Body of pancreas (tissue), 4 donors: Measurements from ENCODE around the gene PCDH9. TPM values are rescaled to one million over a fixed set of nuclear protein-coding genes. Genes with fewer than 3 reads are reported as not detected.

Source experiments
- ATAC-seq: fragments of 150-250 bp; one replicate; pipeline ENCODE4 v1.9.1; 2016
- DNase-seq, 4 donors: peaks; one replicate each; pipeline ENCODE4 v3.0.0-alpha.2; 2019
- H3K27ac ChIP-seq, 4 donors: fragments of 200-600 bp; sonication (generic); 1 replicate in 3 of 4; 2 replicates in 1 of 4; pipeline versions ENCODE4 v1.5.1 to v1.6.1; 2016 to 2019; ENCODE audit warnings: mild to moderate bottlenecking in 1 of 4, mixed read lengths in 1 of 4, moderate library complexity in 1 of 4
- H3K27me3 ChIP-seq, 2 donors: fragments of 200-600 bp; sonication (generic); one replicate each; pipeline ENCODE4 v1.6.0; 2016; ENCODE audit warnings: mild to moderate bottlenecking in 1 of 2
- H3K36me3 ChIP-seq, 2 donors: fragments of 200-600 bp; sonication (generic); replicated peaks in 1 of 2; 2 replicates each; pipeline ENCODE4 v1.5.1; 2016; ENCODE audit warnings: low read depth in 2 of 2; ENCODE audit not compliant: insufficient read depth in 1 of 2
- H3K4me1 ChIP-seq: fragments of 200-600 bp; sonication (generic); one replicate; pipeline ENCODE4 v1.6.0; 2016
- H3K4me3 ChIP-seq, 2 donors: fragments of 200-600 bp; sonication (generic); 1 replicate in 1 of 2; 2 replicates in 1 of 2; pipeline ENCODE4 v1.5.1; 2016 to 2019
- H3K9me3 ChIP-seq, 3 donors: fragments of 200-600 bp; sonication (generic); 1 replicate in 2 of 3; 2 replicates in 1 of 3; pipeline ENCODE4 v1.5.1; 2016
- CTCF ChIP-seq, 7 experiments: fragments of 450-650 bp in 4 of 7; fragments of 200-600 bp in 3 of 7; sonication (generic) in 3 of 7; IDR thresholded peaks; one replicate each; pipeline ENCODE4 v1.5.1; 2016 to 2019; ENCODE audit warnings: antibody characterized with exemption in 7 of 7
- POLR2A ChIP-seq, 3 donors: fragments of 450-650 bp; IDR thresholded peaks; one replicate each; pipeline ENCODE4 v1.6.1; 2016; ENCODE audit warnings: antibody characterized with exemption in 3 of 3, mild to moderate bottlenecking in 2 of 3
- WGBS, 2 donors: methylation state at CpG; one replicate each; pipeline ENCODE4 v1.1.5; 2017; 5-methylcytosine and 5-hydroxymethylcytosine counted together
- intact Hi-C: fragments of 100-400 bp; cut with DNase I; formaldehyde crosslinking; loops from one replicate; pipeline ENCODE4 v1.15.1; 2023
- total RNA-seq, 2 donors: library from RNA; depleted of rRNA; stranded (reverse); fragments of >200 nt; gene quantifications; one replicate each; pipeline ENCODE4 v1.1.0, GENCODE V29; 2016

The PCDH9 gene
- total RNA-seq, 2 donors from 2014 or later = 3.6 to 3.9 TPM

GRCh38 chr13:66933994-66934393 lies 296.1 kb downstream of the PCDH9 start:
- Histone ChIP-seq H3K27ac (no peak overlapping the region), H3K27me3 (no peaks in the 10 kb centered on the region), H3K4me1 (no peaks in the 10 kb centered on the region), H3K36me3 (no peaks in the 10 kb centered on the region), H3K9me3 (no peaks in the 10 kb centered on the region), H3K4me3 (no peak overlapping the region)
- intact Hi-C loops = no loop called here
- TF ChIP-seq CTCF (IDR thresholded peaks at IDR 0.05) = no peak
- TF ChIP-seq POLR2A (IDR thresholded peaks at IDR 0.05) = no peak
- ATAC-seq (no peak), DNase-seq (no peak)
- 89 to 91% methylated on average over 7 of the region's 7 CpGs for WGBS, 2 donors

- no peak for DNase-seq
- H3K27ac ChIP-seq = no peak overlapping the region
- intact Hi-C loops = no loop called here
- H3K4me3 ChIP-seq = no peak overlapping the region
- H3K27me3 ChIP-seq = no peaks in the 10 kb centered on the region
- no peaks in the 10 kb centered on the region for H3K36me3 ChIP-seq
- 49 to 63% methylated on average over 3 of the region's 3 CpGs for WGBS, 2 donors
- no peaks in the 10 kb centered on the region for H3K4me1 ChIP-seq
- H3K9me3 ChIP-seq = no peaks in the 10 kb centered on the region
- no peak for ATAC-seq
- TF ChIP-seq CTCF (IDR thresholded peaks at IDR 0.05) (no peak), POLR2A (IDR thresholded peaks at IDR 0.05) (no peak)
Measured at GRCh38 chr13:66933527-66933926, 296.6 kb downstream of the PCDH9 start.

- DNase-seq (no peak), ATAC-seq (no peak)
- H3K27me3 ChIP-seq = no peaks in the 10 kb centered on the region
- no peaks in the 10 kb centered on the region for H3K4me1 ChIP-seq
- H3K36me3 ChIP-seq = no peaks in the 10 kb centered on the region
- H3K4me3 ChIP-seq = no peak overlapping the region
- no peak overlapping the region for H3K27ac ChIP-seq
- TF ChIP-seq POLR2A (IDR thresholded peaks at IDR 0.05) (no peak), CTCF (IDR thresholded peaks at IDR 0.05) (no peak)
- H3K9me3 ChIP-seq = no peaks in the 10 kb centered on the region
- intact Hi-C loops = no loop called here
Measured at GRCh38 chr13:66927562-66927961, 302.6 kb downstream of the PCDH9 start.

- no peaks in the 10 kb centered on the region for H3K9me3 ChIP-seq
- 66 to 76% methylated on average over 6 of the region's 6 CpGs for WGBS, 2 donors
- no peak overlapping the region for H3K4me3 ChIP-seq
- no peak overlapping the region for H3K27ac ChIP-seq
- DNase-seq (no peak), ATAC-seq (no peak)
- H3K4me1 ChIP-seq = no peaks in the 10 kb centered on the region
- H3K27me3 ChIP-seq = no peaks in the 10 kb centered on the region
- intact Hi-C loops = no loop called here
- TF ChIP-seq CTCF (IDR thresholded peaks at IDR 0.05) (no peak), POLR2A (IDR thresholded peaks at IDR 0.05) (no peak)
- H3K36me3 ChIP-seq = no peaks in the 10 kb centered on the region
Measured at GRCh38 chr13:66926851-66927524, 303.1 kb downstream of the PCDH9 start.

GRCh38 chr13:66926200-66926850 lies 303.8 kb downstream of the PCDH9 start:
- 57 to 66% methylated on average over 4 of the region's 4 CpGs for WGBS, 2 donors
- DNase-seq = no peak
- Histone ChIP-seq H3K9me3 (no peaks in the 10 kb centered on the region), H3K27ac (no peak overlapping the region), H3K4me1 (no peaks in the 10 kb centered on the region), H3K27me3 (no peaks in the 10 kb centered on the region), H3K4me3 (no peak overlapping the region), H3K36me3 (no peaks in the 10 kb centered on the region)
- ATAC-seq = no peak
- intact Hi-C loops = no loop called here
- TF ChIP-seq CTCF (IDR thresholded peaks at IDR 0.05) (no peak), POLR2A (IDR thresholded peaks at IDR 0.05) (no peak)
